C4-2B (cell line): ENCODE data around the gene ZFAND6.
"Not testable (repeated sequence)": the region's sequence is repeated elsewhere in the genome, so short reads cannot be mapped to it uniquely, and the experiment has no call there.

Experiments used
- H3K27ac ChIP-seq: fragments of 450-650 bp; 2 replicates; pipeline ENCODE4 v1.5.1; 2017
- CTCF ChIP-seq: fragments of 450-650 bp; conservative IDR thresholded peaks from 2 replicates; pipeline ENCODE4 v1.5.1; 2017; ENCODE audit warnings: mild to moderate bottlenecking
- ZFX ChIP-seq: fragments of 450-650 bp; IDR thresholded peaks from 2 replicates; pipeline ENCODE4 v1.6.1; 2017

Gene ZFAND6

GRCh38 chr15:80036071-80036470 is 23.4 kb upstream of the ZFAND6 start:
- TF ChIP-seq CTCF (no peak), ZFX (no peak)
- no peak overlapping the region for H3K27ac ChIP-seq

DNA sequence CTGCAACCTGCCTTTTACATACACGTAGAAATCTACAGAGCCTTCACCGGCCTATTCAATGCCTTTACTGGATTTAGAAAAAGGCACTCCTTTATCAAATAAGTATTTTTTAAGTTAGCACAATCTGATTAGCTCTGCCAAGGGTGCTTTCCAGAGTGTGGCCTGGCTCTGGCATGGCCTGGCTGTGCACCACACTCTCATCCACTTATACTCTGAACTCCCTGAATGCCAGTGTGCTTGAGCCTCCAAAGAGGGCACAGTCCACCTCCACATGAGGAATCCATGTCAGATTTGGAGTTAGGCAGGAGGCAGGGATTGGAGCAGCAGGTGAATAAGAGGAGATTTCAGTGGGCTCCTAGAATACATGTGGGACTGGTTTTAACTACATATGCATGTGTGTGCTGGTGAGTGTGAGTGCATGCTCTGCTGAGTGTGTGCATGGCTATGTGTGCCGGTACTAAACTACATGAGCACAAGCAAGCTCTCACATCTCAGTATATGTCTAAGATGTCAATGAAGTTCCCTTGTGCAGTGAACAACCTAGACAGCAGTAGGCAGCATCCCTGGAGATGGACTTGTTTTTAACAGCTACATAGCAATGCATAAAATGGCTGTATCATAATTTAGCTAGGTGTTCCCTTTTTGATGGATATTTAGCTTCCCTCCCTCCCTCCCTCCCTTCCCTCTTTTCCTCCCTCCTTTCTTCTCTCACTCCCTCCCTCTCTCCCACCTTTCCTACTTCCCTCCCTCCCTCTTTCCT is 17.8 kb upstream of the ZFAND6 start:
- no peak overlapping the region for H3K27ac ChIP-seq
- TF ChIP-seq ZFX: no peak
- TF ChIP-seq CTCF: no peak

DNA sequence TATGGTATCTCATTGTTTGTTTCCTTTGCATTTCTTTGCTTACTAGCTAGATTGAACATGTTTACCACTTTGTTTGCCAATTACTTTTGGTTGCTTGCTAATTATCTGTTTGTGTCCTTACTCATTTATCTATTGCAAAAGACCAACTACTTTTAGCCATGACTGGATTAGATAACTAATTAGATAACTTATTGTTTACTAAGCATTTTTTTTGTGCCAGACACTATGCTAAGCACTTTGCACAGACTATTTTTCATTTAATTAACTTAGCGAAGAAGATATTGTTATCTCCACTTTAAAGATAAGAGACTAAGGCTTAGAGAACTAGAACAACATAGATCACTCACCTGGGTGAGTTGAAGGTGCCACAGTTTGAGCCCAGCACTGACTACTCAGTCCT is 16.9 kb upstream of the ZFAND6 start:
- no peak for TF ChIP-seq ZFX
- no peak overlapping the region for H3K27ac ChIP-seq

DNA sequence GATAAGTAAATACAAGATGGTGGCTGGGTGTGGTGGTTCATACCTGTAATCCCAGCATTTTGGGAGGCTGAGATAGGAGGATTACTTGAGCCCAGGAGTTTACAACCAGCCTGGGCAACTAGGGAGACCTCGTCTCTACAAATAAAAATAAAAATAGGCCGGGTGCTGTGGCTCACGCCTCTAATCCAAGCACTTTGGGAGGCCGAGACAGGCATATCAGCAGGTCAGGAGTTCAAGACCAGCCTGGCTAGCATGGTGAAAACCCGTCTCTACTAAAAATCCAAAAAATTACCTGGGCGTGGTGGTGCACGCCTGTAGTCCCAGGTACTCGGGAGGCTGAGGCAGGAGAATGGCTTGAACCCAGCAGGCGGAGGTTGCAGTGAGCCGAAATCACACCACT is 14.3 kb upstream of the ZFAND6 start:
- H3K27ac ChIP-seq: not testable (repeated sequence)

- TF ChIP-seq ZFX: no peak
- TF ChIP-seq CTCF: no peak
- H3K27ac ChIP-seq: no peak overlapping the region
Observed at GRCh38 chr15:80049046-80049445, 10.4 kb upstream of the ZFAND6 start.

GRCh38 chr15:80052597-80053304 is 6.7 kb upstream of the ZFAND6 start:
- TF ChIP-seq ZFX: no peak
- no peak for TF ChIP-seq CTCF
- no peak overlapping the region for H3K27ac ChIP-seq

GRCh38 chr15:80055933-80056332 is 3.5 kb upstream of the ZFAND6 start:
- TF ChIP-seq CTCF: no peak
- TF ChIP-seq ZFX: no peak
- H3K27ac ChIP-seq: no peak overlapping the region

DNA sequence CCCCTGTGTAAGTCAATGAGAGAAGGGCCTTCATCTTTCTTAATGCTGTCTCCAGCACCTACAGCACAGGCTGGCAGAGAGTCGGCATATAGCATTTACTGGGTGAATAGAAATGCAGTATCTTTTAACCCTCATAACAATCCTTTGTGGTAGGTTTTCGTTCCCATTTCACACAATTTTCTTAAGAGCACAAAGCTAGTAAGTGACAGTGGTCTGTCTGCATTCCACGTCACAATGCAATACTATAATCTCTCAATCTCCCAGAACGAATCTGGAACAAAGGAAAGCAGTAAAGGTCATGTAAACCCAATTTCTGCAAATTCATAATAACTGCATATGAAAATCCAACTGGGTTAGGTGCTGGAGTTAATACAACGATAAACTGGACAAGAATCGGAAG is 1.4 kb upstream of the ZFAND6 start:
- no peak overlapping the region for H3K27ac ChIP-seq
- TF ChIP-seq ZFX (no peak), CTCF (no peak)
